ENCODE results near the gene MTG1.

The MTG1 gene

GRCh38 chr10:133394064-133394663, at the start of gene MTG1:
TSS of gene MTG1 (plus strand) at chr10:133394157. CDS start at chr10:133394221, 64 bp downstream.
- DNase-seq, result no peak

GRCh38 chr10:133344236-133344635, 49.7 kb upstream of the MTG1 start:
- no peak for DNase-seq

GRCh38 chr10:133346413-133346812, 47.5 kb upstream of the MTG1 start:
- DNase-seq, result no peak

GRCh38 chr10:133347710-133348517, 46.0 kb upstream of the MTG1 start:
- no peak for DNase-seq

- no peak for DNase-seq
Observed at GRCh38 chr10:133349160-133349568, 44.8 kb upstream of the MTG1 start.

- DNase-seq, result no peak
Observed at GRCh38 chr10:133349577-133350011, 44.4 kb upstream of the MTG1 start.

- no peak for DNase-seq
Observed at GRCh38 chr10:133350283-133350949, 43.5 kb upstream of the MTG1 start.

- DNase-seq, result no peak
Observed at GRCh38 chr10:133350950-133351329, 43.0 kb upstream of the MTG1 start.

- DNase-seq, result no peak
Observed at GRCh38 chr10:133351408-133352318, 42.3 kb upstream of the MTG1 start.

- no peak for DNase-seq
Observed at GRCh38 chr10:133353202-133353959, 40.6 kb upstream of the MTG1 start.

GRCh38 chr10:133353988-133354605, 39.9 kb upstream of the MTG1 start:
- DNase-seq, result no peak

GRCh38 chr10:133354672-133355240, 39.2 kb upstream of the MTG1 start:
- DNase-seq, result no peak

GRCh38 chr10:133355266-133355665, 38.7 kb upstream of the MTG1 start:
- no peak for DNase-seq

- DNase-seq, result no peak
Observed at GRCh38 chr10:133355991-133356390, 38.0 kb upstream of the MTG1 start.

GRCh38 chr10:133356549-133357284, 37.2 kb upstream of the MTG1 start:
- no peak for DNase-seq

- peak; percentile 71 for DNase-seq
Observed at GRCh38 chr10:133357285-133358161, 36.4 kb upstream of the MTG1 start, which contains the start of gene FUOM. TSS of gene FUOM (minus strand) at chr10:133358019. CDS start at chr10:133358007, 12 bp downstream.

- DNase-seq, result no peak
Observed at GRCh38 chr10:133358162-133358924, 35.6 kb upstream of the MTG1 start.

- no peak for DNase-seq
Observed at GRCh38 chr10:133358925-133359310, 35.0 kb upstream of the MTG1 start.

Data from CD4-positive, alpha-beta T cell treated with Interleukin-17A for 4 hours (primary cell).